IMR-90 (cell line): ENCODE data around the gene GNB5. TPM values are rescaled to one million over a fixed set of nuclear protein-coding genes. Genes with fewer than 3 reads are reported as not detected.

Experiments
- ATAC-seq: fragments of 200-7000 bp; cut with Tn5 transposase; 2 replicates; pipeline ENCODE4 v1.9.1; 2020; ENCODE audit warnings: low read depth, mild to moderate bottlenecking, moderate library complexity
- BruUV-seq: library from RNA; stranded (reverse); fragments of 400-500 nt; replicated peaks from 2 replicates; lab custom pipeline; 2021; lab: Mats Ljungman, UMichigan
- CTCF ChIA-PET: fragments of 300-600 bp; formaldehyde crosslinking; extraction: SDS; loops from one replicate; lab custom pipeline; 2021; ENCODE audit warnings: antibody characterized with exemption; lab: Yijun Ruan, JAX
- POLR2A ChIA-PET: fragments of 300-600 bp; sonication (Branson Sonifier 250); formaldehyde crosslinking; loops from one replicate; lab custom pipeline; 2022; ENCODE audit warnings: antibody characterized with exemption; ENCODE audit not compliant: unreplicated experiment; lab: Charles Lee
- DNase-seq: peaks from one replicate; pipeline ENCODE4 v3.0.0; 2013
- H2AFZ ChIP-seq: replicated peaks from 2 replicates; pipeline ENCODE3; 2013; ENCODE audit warnings: low read length, mild to moderate bottlenecking; ENCODE audit not compliant: poor library complexity
- H2AK5ac ChIP-seq: 2 replicates; pipeline ENCODE4 v1.6.1; 2013; ENCODE audit warnings: low read depth, low read length, inconsistent platforms
- H2AK9ac ChIP-seq: replicated peaks from 2 replicates; pipeline ENCODE3; 2013; ENCODE audit warnings: mild to moderate bottlenecking, low read depth, low read length, moderate library complexity; ENCODE audit not compliant: poor library complexity
- H2BK120ac ChIP-seq: 2 replicates; pipeline ENCODE4 v1.6.1; 2013; ENCODE audit warnings: low read depth, low read length, inconsistent platforms
- H2BK15ac ChIP-seq: 3 replicates; pipeline ENCODE4 v1.6.1; 2013; ENCODE audit warnings: low read depth, low read length, inconsistent platforms
- H2BK20ac ChIP-seq: 2 replicates; pipeline ENCODE4 v1.6.1; 2013; ENCODE audit warnings: low read depth, mild to moderate bottlenecking, inconsistent platforms, low read length, moderate library complexity
- H2BK5ac ChIP-seq: 2 replicates; pipeline ENCODE4 v1.6.1; 2013; ENCODE audit warnings: mild to moderate bottlenecking, low read depth, low read length, inconsistent platforms; ENCODE audit not compliant: poor library complexity, severe bottlenecking
- H3K14ac ChIP-seq: replicated peaks from 2 replicates; pipeline ENCODE4 v1.6.1; 2013; ENCODE audit warnings: low read depth, low read length, inconsistent platforms
- H3K18ac ChIP-seq: 2 replicates; pipeline ENCODE4 v1.6.1; 2013; ENCODE audit warnings: low read depth, low read length, control low read depth
- H3K23ac ChIP-seq: 2 replicates; pipeline ENCODE4 v1.6.1; 2013; ENCODE audit warnings: low read depth, low read length, inconsistent platforms
- H3K27ac ChIP-seq: 2 replicates; pipeline ENCODE4 v1.5.1; 2013; ENCODE audit warnings: mild to moderate bottlenecking, control low read depth, low read length; ENCODE audit not compliant: insufficient read depth
- H3K27me3 ChIP-seq: 2 replicates; pipeline ENCODE4 v1.6.1; 2013; ENCODE audit warnings: low read length; ENCODE audit not compliant: control insufficient read depth, insufficient read depth
- H3K36me3 ChIP-seq: 2 replicates; pipeline ENCODE4 v1.6.1; 2013; ENCODE audit warnings: low read length, mixed read lengths; ENCODE audit not compliant: control insufficient read depth, insufficient read depth
- H3K4ac ChIP-seq: 2 replicates; pipeline ENCODE4 v1.6.1; 2013; ENCODE audit warnings: low read depth, low read length, inconsistent platforms
- H3K4me1 ChIP-seq: 2 replicates; pipeline ENCODE4 v1.6.1; 2013; ENCODE audit warnings: low read length, mixed read lengths; ENCODE audit not compliant: control insufficient read depth, insufficient read depth
- H3K4me2 ChIP-seq: 2 replicates; pipeline ENCODE4 v1.6.1; 2013; ENCODE audit warnings: low read depth, mild to moderate bottlenecking, control low read depth, low read length, moderate library complexity
- H3K4me3 ChIP-seq: 2 replicates; pipeline ENCODE4 v1.5.1; 2013; ENCODE audit warnings: low read depth, mild to moderate bottlenecking, control low read depth, low read length, moderate library complexity; ENCODE audit not compliant: insufficient read depth
- H3K56ac ChIP-seq: 2 replicates; pipeline ENCODE4 v1.6.1; 2013; ENCODE audit warnings: low read length, inconsistent platforms; ENCODE audit not compliant: insufficient read depth; ENCODE audit errors: extremely low read depth
- H3K79me1 ChIP-seq, 2 experiments: 2 replicates each; pipeline ENCODE4 v1.6.1; 2013; ENCODE audit warnings: low read length in 2 of 2, inconsistent platforms in 1 of 2, low read depth in 1 of 2
- H3K9ac ChIP-seq: 2 replicates; pipeline ENCODE4 v1.6.1; 2013; ENCODE audit warnings: low read depth, low read length, control low read depth
- H3K9me1 ChIP-seq: 2 replicates; pipeline ENCODE4 v1.6.1; 2013; ENCODE audit warnings: low read length, inconsistent platforms; ENCODE audit not compliant: insufficient read depth
- H3K9me3 ChIP-seq: 2 replicates; pipeline ENCODE4 v1.6.1; 2013; ENCODE audit warnings: low read length; ENCODE audit not compliant: control insufficient read depth, insufficient read depth
- H4K20me1 ChIP-seq: 2 replicates; pipeline ENCODE4 v1.6.1; 2013; ENCODE audit warnings: low read length, inconsistent platforms; ENCODE audit not compliant: insufficient read depth
- H4K5ac ChIP-seq: 2 replicates; pipeline ENCODE4 v1.6.1; 2013; ENCODE audit warnings: mild to moderate bottlenecking, low read depth, low read length, control low read depth
- H4K8ac ChIP-seq, 2 experiments: 2 replicates each; pipeline ENCODE4 v1.6.1; 2013; ENCODE audit warnings: low read depth in 2 of 2, low read length in 2 of 2, control low read depth in 1 of 2, inconsistent platforms in 1 of 2
- H4K91ac ChIP-seq: 2 replicates; pipeline ENCODE4 v1.6.1; 2013; ENCODE audit warnings: low read depth, low read length, inconsistent platforms; ENCODE audit not compliant: insufficient read depth
- BHLHE40 ChIP-seq: fragments of 150-350 bp; IDR thresholded peaks from 2 replicates; pipeline ENCODE4 v1.6.1; 2016; ENCODE audit warnings: mild to moderate bottlenecking, low read depth, low read length
- CEBPB ChIP-seq: IDR thresholded peaks from 2 replicates; pipeline ENCODE4 v1.6.1; 2012; ENCODE audit warnings: low read depth, low read length, improper control_type of control experiment
- CHD1 ChIP-seq: IDR thresholded peaks from 2 replicates; pipeline ENCODE4 v1.6.1; 2012; ENCODE audit warnings: low read depth, low read length, improper control_type of control experiment
- FOS ChIP-seq: fragments of 150-350 bp; IDR thresholded peaks from 2 replicates; pipeline ENCODE4 v1.6.1; 2016; ENCODE audit warnings: low read depth, low read length
- POLR2A ChIP-seq: IDR thresholded peaks from 2 replicates; pipeline ENCODE4 v1.6.1; 2012; ENCODE audit warnings: mild to moderate bottlenecking, low read depth, low read length
- RFX5 ChIP-seq: IDR thresholded peaks from 2 replicates; pipeline ENCODE4 v1.8.0; 2012; ENCODE audit warnings: low read depth, mild to moderate bottlenecking, low read length, moderate library complexity
- WGBS, 2 experiments: methylation state at CpG; one replicate each; pipeline versions ENCODE4 v1.1.5 to v1.1.7; 2013; ENCODE audit warnings: missing lambda C conversion rate in 2 of 2; ENCODE audit not compliant: insufficient read length in 1 of 2; ENCODE audit errors: extremely low coverage in 2 of 2; 5-methylcytosine and 5-hydroxymethylcytosine counted together
- dilution Hi-C: fragments of 300-500 bp; cut with HindIII; formaldehyde crosslinking; loops from one replicate; pipeline ENCODE4 v1.14.3; 2018; ENCODE audit warnings: low sequenced_read_pairs; ENCODE audit not compliant: unreplicated experiment
- in situ Hi-C: fragments of 300-500 bp; cut with MboI; formaldehyde crosslinking; loops from 3 replicates; pipeline ENCODE4 v1.14.3; 2019; ENCODE audit warnings: low sequenced_read_pairs, inconsistent platforms, mixed read lengths
- intact Hi-C: fragments of 100-400 bp; cut with micrococcal nuclease; formaldehyde crosslinking; loops from 2 replicates; pipeline ENCODE4 v1.10.0; 2022
- polyA plus RNA-seq, 3 experiments: library from polyadenylated mRNA; depleted of rRNA; stranded (reverse); fragments of >200 nt; gene quantifications; 2 replicates each; pipeline ENCODE4 v1.2.3, GENCODE V29; 2012; ENCODE audit warnings: low replicate concordance in 1 of 3
- total RNA-seq: library from RNA; depleted of rRNA; stranded (reverse); fragments of >200 nt; gene quantifications from 2 replicates; pipeline ENCODE4 v1.2.3, GENCODE V29; 2012
- TF ChIP-seq, protein P1 (sequence below): fragments of 150-350 bp; IDR thresholded peaks from 2 replicates; pipeline ENCODE4 v1.6.1; 2017; ENCODE audit warnings: mild to moderate bottlenecking, antibody characterized with exemption, low read length, low read depth

The GNB5 gene
- total and polyA plus RNA-seq, 2 of the 4 experiments (the other 2 are of a cell fraction), result 27.7 to 33.2 TPM

DNA sequence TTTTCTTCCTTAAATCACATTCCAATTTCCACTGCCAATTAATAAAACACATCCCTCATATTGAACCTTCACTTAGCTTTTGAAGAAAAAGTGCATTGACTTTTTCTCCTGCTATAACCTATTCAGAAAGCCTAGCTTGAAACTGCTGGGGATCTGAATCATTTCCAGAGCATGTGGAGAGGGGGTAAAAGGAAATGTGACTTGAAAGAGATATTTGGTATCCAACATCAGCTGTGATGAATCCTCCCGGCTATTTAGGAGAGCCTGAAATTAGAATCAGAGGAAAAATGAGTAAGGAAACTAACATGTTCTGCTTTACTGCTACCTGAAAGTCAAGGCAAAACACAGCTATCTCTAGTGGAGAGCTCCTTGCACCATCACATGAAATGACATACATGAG lies 2.6 kb upstream of the GNB5 start:
- Histone ChIP-seq H2AK5ac (no peak overlapping the region), H3K27me3 (peaks cover 13% of the 10 kb centered on the region), H3K4ac (no peak overlapping the region), H3K4me2 (no peak overlapping the region), H3K4me1 (peaks cover 3% of the 10 kb centered on the region; the same call in 1 of the 2 replicates), H4K20me1 (no peaks in the 10 kb centered on the region), H2BK20ac (no peak overlapping the region), H4K91ac (no peak overlapping the region), H3K36me3 (no peaks in the 10 kb centered on the region), H2BK5ac (no peak overlapping the region), H3K9me1 (no peaks in the 10 kb centered on the region), H2BK120ac (no peak overlapping the region), H3K4me3 (no peak overlapping the region), H2BK15ac (no peak overlapping the region), H3K9me3 (no peaks in the 10 kb centered on the region), H3K18ac (no peak overlapping the region), H3K23ac (no peak overlapping the region), H3K9ac (no peak overlapping the region), H2AK9ac (no peak overlapping the region), H3K56ac (no peak overlapping the region), H3K27ac (no peak overlapping the region), H2AFZ (no peak overlapping the region), H4K5ac (no peak overlapping the region), H3K79me1 (no peaks in the 10 kb centered on the region), H3K14ac (no peak overlapping the region), H4K8ac (no peak overlapping the region)
- ChIA-PET CTCF (interaction anchor here (1.0 to 2.1 kb wide), 3 partner anchors 10 to 23 kb away, joined by 3 to 19 read pairs (median 8); no protein-coding TSS in a partner anchor), POLR2A (no interaction called here)
- ATAC-seq (no peak), DNase-seq (peak; percentile 23)
- in situ Hi-C loops (no loop called here), intact Hi-C loops (no loop called here), dilution Hi-C loops (no loop called here)
- TF ChIP-seq POLR2A (no peak), CHD1 (no peak), RFX5 (no peak), BHLHE40 (no peak), FOS (no peak), CEBPB (no peak)
- TF ChIP-seq, protein P1, sequence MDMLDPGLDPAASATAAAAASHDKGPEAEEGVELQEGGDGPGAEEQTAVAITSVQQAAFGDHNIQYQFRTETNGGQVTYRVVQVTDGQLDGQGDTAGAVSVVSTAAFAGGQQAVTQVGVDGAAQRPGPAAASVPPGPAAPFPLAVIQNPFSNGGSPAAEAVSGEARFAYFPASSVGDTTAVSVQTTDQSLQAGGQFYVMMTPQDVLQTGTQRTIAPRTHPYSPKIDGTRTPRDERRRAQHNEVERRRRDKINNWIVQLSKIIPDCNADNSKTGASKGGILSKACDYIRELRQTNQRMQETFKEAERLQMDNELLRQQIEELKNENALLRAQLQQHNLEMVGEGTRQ, result no peak
- no CpG with 5 or more reads among the region's 1 CpG for WGBS, 2 experiments
- no TSS peak for BruUV-seq
